GM12878 (cell line): ENCODE measurements around the gene TUFM. TPM values are rescaled to one million over a fixed set of nuclear protein-coding genes. Genes with fewer than 3 reads are reported as not detected.

Experiments
- CEBPB ChIP-seq, 2 experiments: fragments of 150-350 bp in 1 of 2; IDR thresholded peaks; 2 replicates each; pipeline ENCODE4 v1.6.1; 2012 to 2014; ENCODE audit warnings: low read depth in 2 of 2, low read length in 2 of 2, borderline replicate concordance in 1 of 2, inconsistent platforms in 1 of 2
- EGR1 ChIP-seq, 2 experiments: IDR thresholded peaks; 1 replicate in 1 of 2; 2 replicates in 1 of 2; pipeline ENCODE4 v1.6.1; 2011 to 2012; ENCODE audit warnings: low read depth in 2 of 2, low read length in 2 of 2, borderline replicate concordance in 1 of 2, mild to moderate bottlenecking in 1 of 2, moderate library complexity in 1 of 2
- IRF4 ChIP-seq: IDR thresholded peaks from 2 replicates; pipeline ENCODE4 v1.6.1; 2011; ENCODE audit warnings: low read depth, low read length
- PAX8 ChIP-seq: fragments of 450-650 bp; IDR thresholded peaks from 2 replicates; pipeline ENCODE4 v1.6.1; 2017; ENCODE audit warnings: mild to moderate bottlenecking, moderate library complexity
- PKNOX1 ChIP-seq: fragments of 450-650 bp; IDR thresholded peaks from 2 replicates; pipeline ENCODE4 v1.6.1; 2016; ENCODE audit warnings: mild to moderate bottlenecking
- SMAD5 ChIP-seq: IDR thresholded peaks from 2 replicates; pipeline ENCODE4 v1.6.1; 2016; ENCODE audit warnings: antibody characterized with exemption, low read depth
- SRF ChIP-seq, 2 experiments: IDR thresholded peaks; 2 replicates each; pipeline ENCODE4 v1.6.1; 2011; ENCODE audit warnings: low read depth in 2 of 2, low read length in 2 of 2, mild to moderate bottlenecking in 1 of 2, moderate library complexity in 1 of 2
- TBL1XR1 ChIP-seq: IDR thresholded peaks from 2 replicates; pipeline ENCODE4 v1.6.1; 2012; ENCODE audit warnings: low read depth, low read length, improper control_type of control experiment
- TCF12 ChIP-seq: IDR thresholded peaks from 2 replicates; pipeline ENCODE4 v1.6.1; 2011; ENCODE audit warnings: low read depth, mild to moderate bottlenecking, low read length
- TCF3 ChIP-seq: IDR thresholded peaks from 2 replicates; pipeline ENCODE4 v1.6.1; 2012; ENCODE audit warnings: low read depth, mild to moderate bottlenecking, low read length, borderline replicate concordance; ENCODE audit not compliant: insufficient read depth
- USF1 ChIP-seq: IDR thresholded peaks from 2 replicates; pipeline ENCODE4 v1.6.1; 2011; ENCODE audit warnings: borderline replicate concordance, low read depth, mild to moderate bottlenecking, moderate library complexity, mixed read lengths, low read length; ENCODE audit not compliant: insufficient read depth; ENCODE audit errors: extremely low read length
- YY1 ChIP-seq: IDR thresholded peaks from 2 replicates; pipeline ENCODE4 v1.6.1; 2011; ENCODE audit warnings: low read depth, mild to moderate bottlenecking, low read length
- ZNF24 ChIP-seq: fragments of 450-650 bp; IDR thresholded peaks from 2 replicates; pipeline ENCODE4 v1.6.1; 2017; ENCODE audit warnings: antibody characterized with exemption, mild to moderate bottlenecking
- polyA plus RNA-seq, 11 experiments: library from polyadenylated mRNA; depleted of rRNA in 4 of 11; unstranded in 6 of 11; stranded (reverse) in 5 of 11; fragments of >200 nt; fragmentation: Nextera tagmentation in 4 of 11; fragmentation: Illumina TruSeq in 1 of 11; extraction: Ambion mirVana in 4 of 11; extraction: Trizol in 1 of 11; gene quantifications; 1 replicate in 1 of 11; 2 replicates in 10 of 11; pipeline versions ENCODE4 v1.2.1 to v1.2.3, GENCODE V29; 2011 to 2016; ENCODE audit warnings: inconsistent platforms in 2 of 11, missing spikeins in 2 of 11, low read depth in 1 of 11
- total RNA-seq, 4 experiments: library from RNA; depleted of rRNA in 3 of 4; stranded (reverse); fragments of >200 nt in 3 of 4; fragmentation: Illumina TruSeq in 1 of 4; extraction: Trizol in 1 of 4; gene quantifications; 2 replicates each; pipeline versions ENCODE4 v1.2.1 to v1.2.3, GENCODE V29; 2013 to 2021
- TF ChIP-seq, protein P1 (sequence below): fragments of 450-650 bp; IDR thresholded peaks from 2 replicates; pipeline ENCODE4 v1.6.1; 2018; ENCODE audit warnings: mild to moderate bottlenecking, low read depth, moderate library complexity; ENCODE audit not compliant: partially characterized antibody
- TF ChIP-seq, protein P2 (sequence below): IDR thresholded peaks from 2 replicates; pipeline ENCODE4 v1.6.1; 2012; ENCODE audit warnings: low read length, inconsistent platforms
- TF ChIP-seq, protein P3 (sequence below): IDR thresholded peaks from 2 replicates; pipeline ENCODE4 v1.6.1; 2012; ENCODE audit warnings: low read depth, low read length, improper control_type of control experiment
- TF ChIP-seq, protein P4 (sequence below): IDR thresholded peaks from 2 replicates; pipeline ENCODE4 v1.6.1; 2011; ENCODE audit warnings: mild to moderate bottlenecking, low read depth, low read length, moderate library complexity; ENCODE audit not compliant: insufficient replicate concordance
- TF ChIP-seq, protein P5 (sequence below): IDR thresholded peaks from 2 replicates; pipeline ENCODE4 v1.6.1; 2012; ENCODE audit warnings: low read depth, low read length, improper control_type of control experiment

Gene TUFM
- total and polyA plus RNA-seq, 10 of the 15 experiments (the other 5 are each of a cell fraction or from before 2014, with no cell fraction given): 23.4 to 354 (median 182) TPM

- TF ChIP-seq, protein P1, sequence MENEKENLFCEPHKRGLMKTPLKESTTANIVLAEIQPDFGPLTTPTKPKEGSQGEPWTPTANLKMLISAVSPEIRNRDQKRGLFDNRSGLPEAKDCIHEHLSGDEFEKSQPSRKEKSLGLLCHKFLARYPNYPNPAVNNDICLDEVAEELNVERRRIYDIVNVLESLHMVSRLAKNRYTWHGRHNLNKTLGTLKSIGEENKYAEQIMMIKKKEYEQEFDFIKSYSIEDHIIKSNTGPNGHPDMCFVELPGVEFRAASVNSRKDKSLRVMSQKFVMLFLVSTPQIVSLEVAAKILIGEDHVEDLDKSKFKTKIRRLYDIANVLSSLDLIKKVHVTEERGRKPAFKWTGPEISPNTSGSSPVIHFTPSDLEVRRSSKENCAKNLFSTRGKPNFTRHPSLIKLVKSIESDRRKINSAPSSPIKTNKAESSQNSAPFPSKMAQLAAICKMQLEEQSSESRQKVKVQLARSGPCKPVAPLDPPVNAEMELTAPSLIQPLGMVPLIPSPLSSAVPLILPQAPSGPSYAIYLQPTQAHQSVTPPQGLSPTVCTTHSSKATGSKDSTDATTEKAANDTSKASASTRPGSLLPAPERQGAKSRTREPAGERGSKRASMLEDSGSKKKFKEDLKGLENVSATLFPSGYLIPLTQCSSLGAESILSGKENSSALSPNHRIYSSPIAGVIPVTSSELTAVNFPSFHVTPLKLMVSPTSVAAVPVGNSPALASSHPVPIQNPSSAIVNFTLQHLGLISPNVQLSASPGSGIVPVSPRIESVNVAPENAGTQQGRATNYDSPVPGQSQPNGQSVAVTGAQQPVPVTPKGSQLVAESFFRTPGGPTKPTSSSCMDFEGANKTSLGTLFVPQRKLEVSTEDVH: peak; percentile 79
- TF ChIP-seq ZNF24 (no peak), TCF3 (0 out of 2 replicates have a peak, but pooled peaks have one; percentile 42), CEBPB (IDR thresholded peaks at IDR 0.05; ENCODE audit: borderline replicate concordance in 1 of 2, low read depth in 2 of 2, low read length in 2 of 2) (0 out of 4 replicates have a peak, but pooled peaks of 1 of the 2 experiments have one; percentile 22), PAX8 (no peak), PKNOX1 (peak; percentile 93), TBL1XR1 (peak; percentile 69), USF1 (no peak), YY1 (peak; percentile 93), SMAD5 (peak; percentile 74; the same call in 1 of the 2 replicates), SRF (IDR thresholded peaks at IDR 0.05; ENCODE audit: low read depth in 2 of 2, low read length in 2 of 2) (peak in 1 of 2 experiments; percentile 79; a peak in 2 of 4 replicates), EGR1 (IDR thresholded peaks at IDR 0.05; ENCODE audit: borderline replicate concordance in 1 of 2, low read depth in 2 of 2, low read length in 2 of 2) (peak in 1 of 2 experiments; percentile 43; a peak in 1 of 3 replicates), IRF4 (peak; percentile 38; the same call in 1 of the 2 replicates), TCF12 (0 out of 2 replicates have a peak, but pooled peaks have one; percentile 20)
- TF ChIP-seq, protein P2, sequence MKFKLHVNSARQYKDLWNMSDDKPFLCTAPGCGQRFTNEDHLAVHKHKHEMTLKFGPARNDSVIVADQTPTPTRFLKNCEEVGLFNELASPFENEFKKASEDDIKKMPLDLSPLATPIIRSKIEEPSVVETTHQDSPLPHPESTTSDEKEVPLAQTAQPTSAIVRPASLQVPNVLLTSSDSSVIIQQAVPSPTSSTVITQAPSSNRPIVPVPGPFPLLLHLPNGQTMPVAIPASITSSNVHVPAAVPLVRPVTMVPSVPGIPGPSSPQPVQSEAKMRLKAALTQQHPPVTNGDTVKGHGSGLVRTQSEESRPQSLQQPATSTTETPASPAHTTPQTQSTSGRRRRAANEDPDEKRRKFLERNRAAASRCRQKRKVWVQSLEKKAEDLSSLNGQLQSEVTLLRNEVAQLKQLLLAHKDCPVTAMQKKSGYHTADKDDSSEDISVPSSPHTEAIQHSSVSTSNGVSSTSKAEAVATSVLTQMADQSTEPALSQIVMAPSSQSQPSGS: no peak; the same call in 1 of the 2 replicates
- TF ChIP-seq, protein P3, sequence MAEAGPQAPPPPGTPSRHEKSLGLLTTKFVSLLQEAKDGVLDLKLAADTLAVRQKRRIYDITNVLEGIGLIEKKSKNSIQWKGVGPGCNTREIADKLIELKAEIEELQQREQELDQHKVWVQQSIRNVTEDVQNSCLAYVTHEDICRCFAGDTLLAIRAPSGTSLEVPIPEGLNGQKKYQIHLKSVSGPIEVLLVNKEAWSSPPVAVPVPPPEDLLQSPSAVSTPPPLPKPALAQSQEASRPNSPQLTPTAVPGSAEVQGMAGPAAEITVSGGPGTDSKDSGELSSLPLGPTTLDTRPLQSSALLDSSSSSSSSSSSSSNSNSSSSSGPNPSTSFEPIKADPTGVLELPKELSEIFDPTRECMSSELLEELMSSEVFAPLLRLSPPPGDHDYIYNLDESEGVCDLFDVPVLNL: peak; percentile 31; the same call in 1 of the 2 replicates
- TF ChIP-seq, protein P4, sequence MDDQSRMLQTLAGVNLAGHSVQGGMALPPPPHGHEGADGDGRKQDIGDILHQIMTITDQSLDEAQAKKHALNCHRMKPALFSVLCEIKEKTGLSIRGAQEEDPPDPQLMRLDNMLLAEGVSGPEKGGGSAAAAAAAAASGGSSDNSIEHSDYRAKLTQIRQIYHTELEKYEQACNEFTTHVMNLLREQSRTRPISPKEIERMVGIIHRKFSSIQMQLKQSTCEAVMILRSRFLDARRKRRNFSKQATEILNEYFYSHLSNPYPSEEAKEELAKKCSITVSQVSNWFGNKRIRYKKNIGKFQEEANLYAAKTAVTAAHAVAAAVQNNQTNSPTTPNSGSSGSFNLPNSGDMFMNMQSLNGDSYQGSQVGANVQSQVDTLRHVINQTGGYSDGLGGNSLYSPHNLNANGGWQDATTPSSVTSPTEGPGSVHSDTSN: peak; percentile 50
- TF ChIP-seq, protein P5, sequence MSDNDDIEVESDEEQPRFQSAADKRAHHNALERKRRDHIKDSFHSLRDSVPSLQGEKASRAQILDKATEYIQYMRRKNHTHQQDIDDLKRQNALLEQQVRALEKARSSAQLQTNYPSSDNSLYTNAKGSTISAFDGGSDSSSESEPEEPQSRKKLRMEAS: peak; percentile 24; the same call in 1 of the 2 replicates
These were observed at the start of gene TUFM (continued) for GRCh38 chr16:28846080-28846932.
